ENCODE measurements around the gene UQCR10.

DNA sequence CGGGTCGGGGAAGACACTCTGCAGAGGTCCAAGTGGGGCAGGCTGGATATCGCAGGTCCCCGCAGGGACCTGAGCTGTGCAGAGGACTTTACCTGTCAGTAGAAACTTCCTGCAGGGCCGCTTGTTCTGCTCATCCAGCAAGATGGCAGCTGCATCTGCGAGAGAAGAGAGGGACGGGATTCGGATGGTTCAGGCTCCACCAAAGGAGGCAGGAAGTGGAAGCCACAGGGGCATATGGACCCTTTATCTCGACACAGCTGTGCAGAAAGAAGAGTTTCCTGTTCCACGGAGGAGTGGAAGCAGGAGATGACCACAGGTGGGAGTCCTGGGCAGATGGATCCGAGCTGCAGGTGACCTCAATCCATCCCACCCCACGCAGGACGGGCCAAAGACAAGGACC lies 24.8 kb upstream of the UQCR10 start:
- TF ChIP-seq POLR2AphosphoS5 (IDR thresholded peaks at IDR 0.05; ENCODE audit: low read depth) (no peak), JUNB (IDR thresholded peaks at IDR 0.05; ENCODE audit: unreplicated experiment) (no peak), EZH2phosphoT487 (IDR thresholded peaks at IDR 0.05; ENCODE audit: unreplicated experiment) (no peak), REST (IDR thresholded peaks at IDR 0.05; ENCODE audit: unreplicated experiment) (no peak), STAT1 (IDR thresholded peaks at IDR 0.05; ENCODE audit: unreplicated experiment) (no peak), EZH2 (IDR thresholded peaks at IDR 0.05; ENCODE audit: low read depth, unreplicated experiment) (no peak), CREB1 (CRISPR knock-in tag; IDR thresholded peaks at IDR 0.05; ENCODE audit: low read depth) (no peak)
- TF ChIP-seq, protein P1, sequence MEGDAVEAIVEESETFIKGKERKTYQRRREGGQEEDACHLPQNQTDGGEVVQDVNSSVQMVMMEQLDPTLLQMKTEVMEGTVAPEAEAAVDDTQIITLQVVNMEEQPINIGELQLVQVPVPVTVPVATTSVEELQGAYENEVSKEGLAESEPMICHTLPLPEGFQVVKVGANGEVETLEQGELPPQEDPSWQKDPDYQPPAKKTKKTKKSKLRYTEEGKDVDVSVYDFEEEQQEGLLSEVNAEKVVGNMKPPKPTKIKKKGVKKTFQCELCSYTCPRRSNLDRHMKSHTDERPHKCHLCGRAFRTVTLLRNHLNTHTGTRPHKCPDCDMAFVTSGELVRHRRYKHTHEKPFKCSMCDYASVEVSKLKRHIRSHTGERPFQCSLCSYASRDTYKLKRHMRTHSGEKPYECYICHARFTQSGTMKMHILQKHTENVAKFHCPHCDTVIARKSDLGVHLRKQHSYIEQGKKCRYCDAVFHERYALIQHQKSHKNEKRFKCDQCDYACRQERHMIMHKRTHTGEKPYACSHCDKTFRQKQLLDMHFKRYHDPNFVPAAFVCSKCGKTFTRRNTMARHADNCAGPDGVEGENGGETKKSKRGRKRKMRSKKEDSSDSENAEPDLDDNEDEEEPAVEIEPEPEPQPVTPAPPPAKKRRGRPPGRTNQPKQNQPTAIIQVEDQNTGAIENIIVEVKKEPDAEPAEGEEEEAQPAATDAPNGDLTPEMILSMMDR (conservative IDR thresholded peaks at IDR 0.05; ENCODE audit: low read depth in 2 of 2): no peak
